ENCODE results near the gene TLL2.

Gene TLL2

DNA sequence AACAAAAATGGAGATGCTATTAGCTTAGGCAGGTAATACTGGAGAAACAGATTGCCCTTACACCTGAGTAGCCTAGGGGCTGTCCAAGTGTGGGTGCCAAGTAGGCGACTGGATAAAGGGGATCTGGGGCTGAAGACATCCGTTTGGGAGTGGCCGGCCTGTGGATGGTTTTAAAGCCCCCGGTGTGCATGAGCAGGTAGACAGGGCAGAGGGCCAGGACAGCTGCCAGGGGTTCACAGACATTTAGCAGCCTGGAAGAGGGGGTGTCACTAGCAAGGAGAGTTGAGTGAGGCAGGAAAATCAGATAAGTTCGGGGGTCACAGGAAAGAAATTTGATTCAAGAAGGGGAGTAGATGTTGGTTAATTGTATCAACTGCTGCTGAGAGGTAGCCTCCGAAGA, 153.4 kb downstream of the TLL2 start:
- DNase-seq (ENCODE audit: low read depth in 2 of 2) = no peak

DNA sequence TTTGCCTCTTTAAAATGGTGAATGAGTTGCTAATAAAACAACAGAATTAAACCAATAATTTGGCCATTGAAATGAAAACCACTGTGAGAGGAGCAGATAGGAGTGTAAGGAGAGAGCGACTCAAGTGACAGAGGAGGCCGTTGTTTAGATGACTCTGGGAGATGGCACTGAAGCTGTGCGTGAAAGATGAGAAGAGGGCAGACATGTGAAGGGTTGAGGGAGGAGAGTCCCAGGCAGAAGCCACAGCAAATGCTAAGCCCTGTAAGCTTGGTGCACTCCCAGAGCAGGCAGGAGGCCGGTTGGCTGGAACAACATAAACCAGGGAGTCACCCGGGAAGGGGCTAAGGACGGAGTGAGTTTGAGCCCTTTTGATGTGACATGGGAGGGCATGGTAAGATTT, 154.1 kb downstream of the TLL2 start:
- DNase-seq (ENCODE audit: low read depth in 2 of 2) = no peak

- no peak for DNase-seq (ENCODE audit: low read depth in 2 of 2)
Measured at GRCh38 chr10:96358851-96359540, 154.7 kb downstream of the TLL2 start, which contains the start of gene OPALIN. OPALIN (minus strand) TSS chr10:96359002; CDS start chr10:96358896, 106 bp downstream.

GRCh38 chr10:96357038-96357620, 156.6 kb downstream of the TLL2 start:
- DNase-seq (ENCODE audit: low read depth in 2 of 2) = no peak

DNA sequence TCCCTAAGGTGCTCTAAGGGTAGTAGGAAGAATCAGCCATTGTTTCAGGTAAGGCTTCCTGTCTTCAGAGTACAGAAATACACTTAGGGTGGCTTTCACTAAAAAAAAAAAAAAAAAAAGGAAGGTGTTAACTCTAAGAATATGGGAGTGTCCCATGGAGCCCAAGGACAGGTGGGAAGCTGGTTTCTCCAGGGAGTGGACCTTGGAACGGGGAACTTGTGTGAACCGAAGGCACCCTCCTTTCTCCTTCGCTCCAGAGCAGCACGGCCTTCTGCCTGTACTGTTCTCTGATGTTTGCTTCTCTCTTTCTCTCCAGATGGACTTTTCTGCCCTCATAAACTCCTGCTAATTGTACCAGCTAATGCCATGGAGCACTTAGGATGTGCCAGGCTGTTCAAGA, 161.1 kb downstream of the TLL2 start:
- no peak for DNase-seq (ENCODE audit: low read depth in 2 of 2)

GRCh38 chr10:96352027-96352426, 161.7 kb downstream of the TLL2 start:
- no peak for DNase-seq (ENCODE audit: low read depth in 2 of 2)

GRCh38 chr10:96346295-96346694, 167.4 kb downstream of the TLL2 start:
- no peak for DNase-seq (ENCODE audit: low read depth in 2 of 2)

GRCh38 chr10:96345222-96345621, 168.5 kb downstream of the TLL2 start:
- DNase-seq (ENCODE audit: low read depth in 2 of 2) = no peak

DNA sequence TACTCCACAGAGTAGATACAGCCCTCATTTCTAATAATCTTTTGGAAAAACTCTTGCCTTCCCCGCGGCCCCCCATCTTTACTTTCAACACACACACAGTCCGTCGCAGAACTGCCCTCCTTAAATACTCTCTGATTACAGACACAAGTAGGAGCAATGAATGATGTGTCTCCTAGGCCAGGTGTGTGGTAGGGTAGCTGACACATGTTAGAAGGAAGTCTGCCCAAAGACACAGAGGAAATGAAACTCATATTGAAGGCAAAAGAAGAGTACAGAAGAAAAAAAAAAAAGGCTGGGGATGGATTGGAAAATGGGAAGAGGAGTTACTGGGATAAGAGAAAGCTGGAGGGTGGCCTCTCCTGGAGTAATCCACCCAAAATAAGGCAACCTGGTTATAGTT, 169.5 kb downstream of the TLL2 start:
- no peak for DNase-seq (ENCODE audit: low read depth in 2 of 2)

- DNase-seq (ENCODE audit: low read depth in 2 of 2) = no peak
Measured at GRCh38 chr10:96342402-96342801, 171.3 kb downstream of the TLL2 start.

DNA sequence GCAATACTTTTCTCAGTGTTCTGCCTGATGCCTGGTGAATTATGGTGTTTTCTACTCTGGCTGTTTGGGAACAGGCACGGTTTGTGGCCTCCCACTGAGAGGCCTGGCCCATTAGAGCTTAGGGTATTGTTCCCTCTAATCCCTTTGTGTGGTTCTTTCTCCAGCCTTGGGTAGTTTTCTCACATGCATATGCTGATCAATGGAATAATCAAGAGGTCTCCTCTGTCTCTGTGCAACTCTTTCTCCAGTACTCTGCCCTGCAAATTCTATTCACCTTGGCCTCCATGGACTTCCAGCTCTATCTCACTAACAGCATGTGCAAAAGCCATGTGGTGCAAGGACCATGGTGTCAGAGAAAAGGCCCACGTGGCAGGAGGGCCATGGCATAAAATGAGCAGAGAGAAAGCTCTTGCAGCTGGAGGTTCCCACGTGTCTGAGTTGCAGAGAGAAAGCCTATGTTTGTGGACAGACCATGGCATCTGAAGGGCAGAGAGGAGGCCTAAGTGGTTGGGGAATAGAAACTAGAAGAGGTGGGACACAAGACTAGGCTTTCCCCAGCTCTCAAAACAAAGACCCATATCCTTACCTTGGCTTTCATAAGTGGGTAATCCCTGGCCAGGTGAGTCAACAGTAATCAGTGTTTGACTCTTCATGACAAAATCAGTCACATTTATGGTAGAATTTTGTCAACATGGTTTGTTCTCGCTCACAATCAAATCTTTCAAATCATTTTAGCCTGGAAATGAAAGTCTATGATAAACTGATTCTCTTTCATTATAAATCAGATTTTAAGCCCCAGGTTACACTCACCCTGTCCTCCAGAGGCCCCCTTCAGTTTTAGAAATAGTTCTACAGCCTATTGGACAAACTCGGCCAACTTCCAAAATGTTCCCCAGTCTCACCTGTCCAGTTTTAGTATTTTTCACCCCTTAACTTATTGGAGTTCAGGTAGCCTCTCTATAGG, 172.2 kb downstream of the TLL2 start:
- DNase-seq (ENCODE audit: low read depth in 2 of 2) = no peak

DNA sequence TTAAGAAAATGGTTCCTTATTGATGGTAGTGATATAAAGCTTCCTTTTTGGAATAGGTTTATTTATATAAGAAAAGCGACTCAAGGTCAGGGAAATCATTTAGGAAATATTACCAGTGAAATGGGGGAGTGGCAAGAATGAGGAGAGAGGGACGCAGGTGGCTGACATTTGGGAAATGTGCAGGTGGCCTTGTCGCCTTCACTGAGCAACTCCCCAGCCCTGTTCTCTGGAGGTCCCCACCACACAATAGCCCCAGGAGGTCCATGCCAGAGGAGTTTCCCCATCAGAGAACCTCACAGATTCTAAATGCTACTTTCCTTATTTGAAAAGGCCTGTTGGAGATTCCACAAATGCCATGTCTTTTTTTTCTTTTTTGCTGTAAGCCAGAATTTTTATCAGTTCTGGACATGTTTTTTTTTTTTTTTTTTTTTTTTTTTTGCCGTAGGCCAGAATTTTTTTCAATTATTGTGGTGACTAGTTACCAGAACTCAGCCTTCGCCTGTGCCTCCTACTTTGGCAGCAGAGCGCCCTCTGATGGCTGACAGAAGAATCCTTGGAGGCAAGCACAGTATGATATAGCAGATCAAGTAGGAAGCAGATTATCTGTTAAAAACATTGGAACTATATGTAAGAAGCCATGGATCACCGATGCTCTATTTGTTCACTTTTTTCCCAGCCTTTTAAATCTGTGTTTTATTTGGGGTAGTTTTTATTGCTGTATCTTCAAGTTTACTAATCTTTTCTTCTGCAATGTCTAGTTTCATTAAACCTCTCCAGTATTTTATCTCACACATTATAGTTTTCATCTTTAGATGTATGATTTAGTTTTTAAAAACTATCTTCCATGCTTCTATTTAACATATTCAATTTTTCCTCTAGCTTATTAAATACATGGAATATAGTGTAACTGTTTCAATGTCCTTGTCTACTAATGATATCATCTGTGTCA, 173.5 kb downstream of the TLL2 start:
- DNase-seq (ENCODE audit: low read depth in 2 of 2) = peak; percentile 44 to 54

DNA sequence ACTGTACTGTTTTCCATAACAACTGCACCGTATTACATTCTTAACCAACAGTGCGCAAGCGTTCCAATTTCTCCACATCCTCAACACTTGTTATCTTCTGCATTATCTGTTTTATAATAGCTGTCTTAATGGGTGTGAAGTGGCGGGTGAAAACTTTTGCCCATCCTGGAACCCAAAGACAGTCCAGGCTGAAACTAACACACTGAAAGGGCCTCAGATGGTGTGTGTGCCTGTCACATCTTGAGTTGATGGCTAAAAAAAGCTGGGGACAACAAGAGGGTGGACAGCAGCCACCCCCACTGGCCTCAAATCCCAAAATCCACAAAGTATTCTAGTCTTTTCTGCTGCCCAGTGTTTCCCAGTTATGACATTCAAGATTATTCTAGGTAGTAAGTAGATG, 174.3 kb downstream of the TLL2 start:
- no peak for DNase-seq (ENCODE audit: low read depth in 2 of 2)

- DNase-seq (ENCODE audit: low read depth in 2 of 2) = no peak
Measured at GRCh38 chr10:96338279-96338925, 175.3 kb downstream of the TLL2 start.

- DNase-seq (ENCODE audit: low read depth in 2 of 2) = no peak
Measured at GRCh38 chr10:96337106-96337505, 176.6 kb downstream of the TLL2 start.

DNA sequence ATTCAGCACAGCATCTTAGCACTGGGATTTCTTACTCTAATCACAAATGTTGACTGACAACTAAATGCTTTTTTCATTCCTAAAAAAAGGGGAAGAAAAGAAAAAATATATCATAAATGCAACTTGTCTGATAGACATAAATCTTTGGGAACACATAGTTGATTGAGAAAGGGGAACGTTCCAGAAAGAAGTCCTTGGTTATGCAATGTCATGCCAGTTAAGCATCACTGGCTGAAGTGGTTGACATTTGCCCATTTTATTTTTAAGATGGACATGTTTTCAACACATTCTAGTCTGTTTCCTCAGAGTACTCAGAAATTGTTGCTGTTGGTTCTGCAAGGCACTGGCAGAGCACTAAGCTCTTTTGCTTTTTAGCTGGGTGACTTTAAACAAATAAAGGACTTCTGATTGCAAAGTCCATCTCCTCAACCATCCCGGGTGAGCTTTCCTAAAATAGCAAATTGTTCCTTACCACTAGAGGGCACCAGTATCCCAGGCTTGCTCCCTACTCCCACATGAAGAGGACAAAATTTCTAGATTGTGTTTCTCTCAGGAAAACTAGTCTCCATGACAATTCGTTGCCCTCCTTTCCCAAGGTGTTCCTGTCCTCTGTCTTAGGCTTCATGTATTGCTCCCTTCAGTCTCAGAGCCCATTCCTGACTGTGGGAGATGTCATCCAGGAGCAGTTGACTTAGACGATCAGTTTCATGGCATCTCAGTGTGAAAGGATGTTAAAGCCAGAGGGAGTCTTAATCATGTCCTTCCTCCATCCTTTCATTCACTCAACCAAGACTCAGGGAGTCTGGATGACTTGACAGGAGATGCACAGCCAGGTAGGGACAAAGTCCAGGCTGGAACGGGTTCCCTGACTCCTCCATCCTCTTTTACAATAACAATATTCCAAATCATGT, 178.9 kb downstream of the TLL2 start:
- DNase-seq (ENCODE audit: low read depth in 2 of 2) = no peak

- no peak for DNase-seq (ENCODE audit: low read depth in 2 of 2)
Measured at GRCh38 chr10:96333101-96333500, 180.6 kb downstream of the TLL2 start.

DNA sequence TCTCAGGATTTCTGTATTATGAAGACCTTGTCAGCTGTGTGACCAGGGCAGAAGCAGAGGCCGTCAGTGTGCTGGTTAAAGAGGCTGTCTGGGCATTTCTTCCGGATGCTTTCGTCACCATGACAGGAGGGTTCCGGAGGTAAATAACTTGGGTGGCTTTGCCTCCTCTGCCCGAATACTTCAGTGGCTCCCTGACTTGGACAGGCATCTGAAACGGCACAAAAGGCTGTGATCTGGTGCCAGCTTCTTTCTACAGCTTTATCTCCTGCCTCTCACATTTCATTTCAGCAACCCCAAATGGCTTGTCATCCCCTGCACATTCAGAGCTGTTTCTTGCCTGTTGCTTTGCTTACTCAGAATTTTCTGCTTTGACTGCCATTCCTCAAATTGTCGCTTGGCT, 186.3 kb downstream of the TLL2 start:
- no peak for DNase-seq (ENCODE audit: low read depth in 2 of 2)

DNA sequence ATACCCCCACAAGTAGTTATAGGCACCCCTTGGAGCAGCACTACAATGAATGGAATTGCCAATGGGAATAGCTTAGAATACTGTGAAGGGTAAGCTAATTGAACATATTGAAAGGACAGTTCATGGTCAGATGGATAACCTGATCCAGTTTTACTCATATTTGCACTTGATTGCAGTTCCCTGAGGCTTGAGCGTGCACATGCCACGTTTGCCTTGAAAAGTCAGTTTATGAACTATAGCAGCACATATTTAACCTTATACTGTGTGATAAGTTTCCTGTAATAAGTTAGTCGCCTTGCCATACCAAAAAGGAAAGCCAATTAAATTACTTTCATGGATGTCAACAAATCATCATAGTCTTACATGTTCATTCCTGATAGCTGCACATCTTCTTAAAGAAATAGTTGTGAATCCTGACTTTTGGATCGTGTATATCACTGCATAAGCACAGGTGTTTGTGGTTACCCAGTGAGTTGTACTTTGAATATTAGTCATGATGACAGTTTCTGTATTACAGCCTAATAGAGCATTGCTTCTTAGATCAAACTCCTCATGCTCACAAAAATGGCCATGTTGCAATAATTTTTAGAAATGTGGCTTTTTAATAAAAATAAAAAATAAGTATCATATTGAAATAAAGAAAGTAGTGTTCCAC, 187.9 kb downstream of the TLL2 start:
- no peak for DNase-seq (ENCODE audit: low read depth in 2 of 2)

All from stimulated activated CD4-positive, alpha-beta T cell treated with anti-CD3 and anti-CD28 coated beads, Interleukin-15, amount 100 ng/mL, for 48 hours (primary cell).